ENCODE measurements around the gene C1orf122. TPM values are rescaled to one million over a fixed set of nuclear protein-coding genes. Genes with fewer than 3 reads are reported as not detected.

Gene C1orf122
- polyA plus RNA-seq, 2 of the 4 experiments (the other 2 are of a cell fraction): 21.3 to 29.1 TPM

DNA sequence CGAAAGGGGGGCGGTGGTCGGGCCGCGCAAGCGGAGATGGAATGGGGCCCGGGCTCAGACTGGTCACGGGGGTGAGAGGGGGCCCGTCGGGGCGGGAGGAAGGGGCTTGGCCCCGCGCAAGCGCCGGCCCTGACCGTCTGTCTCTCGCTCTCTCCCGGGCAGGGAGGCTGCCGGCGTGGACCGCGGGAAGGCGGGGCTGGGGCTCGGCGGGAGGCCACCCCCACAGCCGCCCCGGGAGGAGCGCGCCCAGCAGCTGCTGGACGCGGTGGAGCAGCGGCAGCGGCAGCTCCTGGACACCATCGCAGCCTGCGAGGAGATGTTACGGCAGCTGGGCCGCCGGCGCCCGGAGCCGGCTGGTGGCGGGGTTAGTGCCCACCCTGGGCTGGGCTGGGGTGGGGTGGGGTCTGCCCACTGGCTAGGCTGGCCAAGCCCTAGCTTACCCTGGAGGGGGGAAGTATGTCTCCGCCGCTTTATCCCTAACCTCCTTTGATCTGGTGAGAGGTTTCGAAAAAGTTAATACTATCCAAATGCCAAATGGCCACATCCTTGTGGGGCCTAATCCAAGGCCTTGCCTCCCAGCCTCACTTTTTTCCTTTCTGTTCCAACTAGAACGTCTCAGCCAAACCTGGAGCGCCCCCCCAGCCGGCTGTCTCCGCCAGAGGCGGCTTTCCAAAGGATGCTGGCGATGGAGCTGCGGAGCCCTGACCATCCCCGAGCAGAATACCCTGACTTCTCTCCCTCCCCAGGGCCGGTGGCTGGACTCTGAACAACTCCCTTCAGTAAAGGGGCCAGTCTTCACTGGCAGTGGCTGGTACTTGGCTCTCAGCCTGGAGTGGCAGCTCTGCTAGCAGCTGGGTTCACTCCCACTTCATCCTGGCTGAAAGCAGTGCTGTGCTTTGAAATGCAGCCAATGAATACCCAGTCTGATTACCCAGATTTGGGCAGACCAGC is 1.1 kb downstream of the C1orf122 start:
- ATAC-seq (peak; percentile 89 to 90), DNase-seq (ENCODE audit: low read depth in 1 of 2, low spot score in 1 of 2) (peak; percentile 70 to 75), FAIRE-seq (no peak)
- CTCF ChIA-PET: interaction anchor here (0.6 to 1.1 kb wide), 6 partner anchors 8 to 1577 kb away, joined by 3 to 5 read pairs (median 3); partner anchors contain the start of gene MTF1
- TF ChIP-seq JUN (IDR thresholded peaks at IDR 0.05): no peak; a peak in 1 of 5 replicates
- no peak for TF ChIP-seq KDM1A (IDR thresholded peaks at IDR 0.05; ENCODE audit: low read depth)
- TF ChIP-seq MYC (IDR thresholded peaks at IDR 0.05; ENCODE audit: borderline replicate concordance, low read length): no peak
- TF ChIP-seq CBX8 (IDR thresholded peaks at IDR 0.05): no peak
- TF ChIP-seq RARB (CRISPR knock-in tag; IDR thresholded peaks at IDR 0.05): no peak
- TF ChIP-seq, protein P1, sequence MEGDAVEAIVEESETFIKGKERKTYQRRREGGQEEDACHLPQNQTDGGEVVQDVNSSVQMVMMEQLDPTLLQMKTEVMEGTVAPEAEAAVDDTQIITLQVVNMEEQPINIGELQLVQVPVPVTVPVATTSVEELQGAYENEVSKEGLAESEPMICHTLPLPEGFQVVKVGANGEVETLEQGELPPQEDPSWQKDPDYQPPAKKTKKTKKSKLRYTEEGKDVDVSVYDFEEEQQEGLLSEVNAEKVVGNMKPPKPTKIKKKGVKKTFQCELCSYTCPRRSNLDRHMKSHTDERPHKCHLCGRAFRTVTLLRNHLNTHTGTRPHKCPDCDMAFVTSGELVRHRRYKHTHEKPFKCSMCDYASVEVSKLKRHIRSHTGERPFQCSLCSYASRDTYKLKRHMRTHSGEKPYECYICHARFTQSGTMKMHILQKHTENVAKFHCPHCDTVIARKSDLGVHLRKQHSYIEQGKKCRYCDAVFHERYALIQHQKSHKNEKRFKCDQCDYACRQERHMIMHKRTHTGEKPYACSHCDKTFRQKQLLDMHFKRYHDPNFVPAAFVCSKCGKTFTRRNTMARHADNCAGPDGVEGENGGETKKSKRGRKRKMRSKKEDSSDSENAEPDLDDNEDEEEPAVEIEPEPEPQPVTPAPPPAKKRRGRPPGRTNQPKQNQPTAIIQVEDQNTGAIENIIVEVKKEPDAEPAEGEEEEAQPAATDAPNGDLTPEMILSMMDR (IDR thresholded peaks at IDR 0.05): no peak
- no peak for TF ChIP-seq RNF2 (IDR thresholded peaks at IDR 0.05; ENCODE audit: borderline replicate concordance, low read depth)
- TF ChIP-seq MAFK (IDR thresholded peaks at IDR 0.05; ENCODE audit: partially characterized antibody): no peak
- TF ChIP-seq EHF (CRISPR knock-in tag; IDR thresholded peaks at IDR 0.05): no peak
- TF ChIP-seq POLR2AphosphoS2 (conservative IDR thresholded peaks at IDR 0.05; ENCODE audit: low read length): no peak
- peak; percentile 19 for TF ChIP-seq PHF8 (IDR thresholded peaks at IDR 0.05; ENCODE audit: borderline replicate concordance, low read depth)
- TF ChIP-seq POLR2A (IDR thresholded peaks at IDR 0.05; ENCODE audit: low read length): peak; percentile 25; the same call in 1 of the 2 replicates
- TF ChIP-seq CHD2 (IDR thresholded peaks at IDR 0.05; ENCODE audit: low read length, partially characterized antibody): no peak
- TF ChIP-seq EP300 (IDR thresholded peaks at IDR 0.05): no peak
- Histone ChIP-seq H3K9me3 (no peaks in the 10 kb centered on the region), H3K4me2 (peak overlapping the region; percentile 83), H3K4me1 (peaks cover 32% of the 10 kb centered on the region; the same call in 2 of the 3 replicates), H3K4me3 (peak overlapping the region; percentile 99), H3K27ac (peak overlapping the region; percentile 99 to 100)
- POLR2A ChIA-PET: interaction anchor here (0.7 to 1.8 kb wide), 5 partner anchors 9 to 119 kb away, joined by 3 to 14 read pairs (median 7); partner anchors contain the start of genes EPHA10 and MTF1
- WGBS (ENCODE audit: missing lambda C conversion rate): 2% methylated on average over 11 of the region's 54 CpGs

DNA sequence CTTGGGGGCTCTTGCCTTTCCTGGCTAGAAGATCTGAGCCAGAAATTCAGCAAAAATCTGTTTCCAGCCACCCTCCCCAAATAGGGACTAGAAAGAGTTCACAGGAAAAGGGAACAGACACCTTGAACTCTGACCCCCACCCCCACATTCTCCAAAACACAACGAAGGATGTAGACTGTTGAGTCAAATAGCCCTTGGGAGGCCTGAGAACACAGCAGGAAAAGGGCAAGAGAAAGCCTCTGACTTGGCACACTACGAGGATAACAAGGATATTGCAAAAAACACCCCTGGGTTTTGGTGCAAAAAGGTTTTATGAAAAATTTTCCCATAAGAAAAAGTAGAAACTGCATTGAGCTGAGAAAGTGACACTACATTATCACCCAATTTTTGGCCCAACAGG is 2.4 kb downstream of the C1orf122 start:
- DNase-seq (ENCODE audit: low read depth in 1 of 2, low spot score in 1 of 2): no peak
- 46% methylated on average over 2 of the region's 2 CpGs for WGBS (ENCODE audit: missing lambda C conversion rate)
- no peak for FAIRE-seq
- CTCF ChIA-PET: no interaction called here
- peak overlapping the region in 1 of 2 experiments; percentile 48; a peak in 1 of 6 replicates for H3K27ac ChIP-seq
- ATAC-seq: no peak
- no peak overlapping the region for H3K4me3 ChIP-seq
- POLR2A ChIA-PET: no interaction called here
- H3K9me3 ChIP-seq: no peaks in the 10 kb centered on the region
- TF ChIP-seq ESRRA (IDR thresholded peaks at IDR 0.05; ENCODE audit: borderline replicate concordance, low read length) (no peak), NR3C1 (IDR thresholded peaks at IDR 0.05) (no peak), NFE2L2 (conservative IDR thresholded peaks at IDR 0.05; ENCODE audit: low read length) (no peak), JUN (IDR thresholded peaks at IDR 0.05) (no peak), HDAC2 (IDR thresholded peaks at IDR 0.05) (no peak), CEBPB (IDR thresholded peaks at IDR 0.05) (no peak), EP300 (IDR thresholded peaks at IDR 0.05) (no peak), ZSCAN20 (CRISPR knock-in tag; IDR thresholded peaks at IDR 0.05) (no peak), PHF8 (IDR thresholded peaks at IDR 0.05; ENCODE audit: borderline replicate concordance, low read depth) (no peak), FOXS1 (CRISPR knock-in tag; IDR thresholded peaks at IDR 0.05) (no peak), MAZ (IDR thresholded peaks at IDR 0.05; ENCODE audit: borderline replicate concordance, low read depth, low read length) (no peak), MYC (IDR thresholded peaks at IDR 0.05; ENCODE audit: borderline replicate concordance, low read length) (no peak)
- TF ChIP-seq, protein P2, sequence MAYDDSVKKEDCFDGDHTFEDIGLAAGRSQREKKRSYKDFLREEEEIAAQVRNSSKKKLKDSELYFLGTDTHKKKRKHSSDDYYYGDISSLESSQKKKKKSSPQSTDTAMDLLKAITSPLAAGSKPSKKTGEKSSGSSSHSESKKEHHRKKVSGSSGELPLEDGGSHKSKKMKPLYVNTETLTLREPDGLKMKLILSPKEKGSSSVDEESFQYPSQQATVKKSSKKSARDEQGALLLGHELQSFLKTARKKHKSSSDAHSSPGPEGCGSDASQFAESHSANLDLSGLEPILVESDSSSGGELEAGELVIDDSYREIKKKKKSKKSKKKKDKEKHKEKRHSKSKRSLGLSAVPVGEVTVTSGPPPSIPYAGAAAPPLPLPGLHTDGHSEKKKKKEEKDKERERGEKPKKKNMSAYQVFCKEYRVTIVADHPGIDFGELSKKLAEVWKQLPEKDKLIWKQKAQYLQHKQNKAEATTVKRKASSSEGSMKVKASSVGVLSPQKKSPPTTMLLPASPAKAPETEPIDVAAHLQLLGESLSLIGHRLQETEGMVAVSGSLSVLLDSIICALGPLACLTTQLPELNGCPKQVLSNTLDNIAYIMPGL (CRISPR knock-in tag; IDR thresholded peaks at IDR 0.05; ENCODE audit: borderline replicate concordance): no peak
- TF ChIP-seq, protein P3, sequence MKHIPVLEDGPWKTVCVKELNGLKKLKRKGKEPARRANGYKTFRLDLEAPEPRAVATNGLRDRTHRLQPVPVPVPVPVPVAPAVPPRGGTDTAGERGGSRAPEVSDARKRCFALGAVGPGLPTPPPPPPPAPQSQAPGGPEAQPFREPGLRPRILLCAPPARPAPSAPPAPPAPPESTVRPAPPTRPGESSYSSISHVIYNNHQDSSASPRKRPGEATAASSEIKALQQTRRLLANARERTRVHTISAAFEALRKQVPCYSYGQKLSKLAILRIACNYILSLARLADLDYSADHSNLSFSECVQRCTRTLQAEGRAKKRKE (CRISPR knock-in tag; IDR thresholded peaks at IDR 0.05; ENCODE audit: low read depth): no peak
- TF ChIP-seq, protein P1 (IDR thresholded peaks at IDR 0.05): no peak
- H3K4me1 ChIP-seq: peaks cover 32% of the 10 kb centered on the region; the same call in 2 of the 3 replicates
- H3K4me2 ChIP-seq: peak overlapping the region; percentile 83

Data from A549 (cell line).